Fibroblast of skin of right biceps (primary cell): ENCODE data around the gene PRKCA.

ENCODE experiments used
- DNase-seq: peaks from one replicate; pipeline ENCODE4 v3.0.0-alpha.2; 2013

The PRKCA gene

DNA sequence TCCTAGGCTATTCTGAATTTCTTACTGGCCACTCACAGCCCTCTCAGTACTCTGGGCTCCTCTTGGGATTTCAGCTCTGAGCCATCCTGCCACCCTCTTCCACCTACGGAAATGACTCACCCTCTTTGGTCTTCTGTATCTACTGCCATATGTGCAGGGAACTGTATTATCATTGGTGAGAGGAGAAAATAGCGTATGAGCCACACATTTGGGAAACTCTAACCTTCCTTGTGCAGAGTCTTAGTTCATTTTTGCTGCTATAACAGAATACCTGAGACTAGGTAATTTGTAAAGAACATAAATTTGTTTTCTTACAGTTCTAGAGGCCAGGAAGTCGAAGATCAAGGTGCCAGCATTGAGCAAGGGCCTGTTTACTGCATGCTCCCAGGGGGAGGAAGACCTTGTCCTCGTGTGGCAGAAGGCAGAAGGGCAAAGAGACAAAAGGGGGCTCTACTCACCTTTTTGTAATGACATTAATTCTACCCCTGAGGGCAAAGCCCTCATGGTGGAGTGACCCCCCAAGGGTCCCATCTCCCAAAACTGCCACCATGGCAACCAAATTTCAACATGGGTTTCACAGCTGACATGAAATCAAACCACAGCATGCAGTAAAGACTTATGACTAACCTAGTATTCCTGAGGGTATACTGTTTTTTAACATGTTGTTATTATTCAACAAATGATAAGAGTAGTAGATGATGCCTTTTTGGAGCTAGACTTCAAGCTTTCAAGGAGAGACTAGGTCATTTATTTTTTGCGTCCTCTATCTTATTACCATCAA, 191.8 kb downstream of the PRKCA start:
- DNase-seq: peak; percentile 94

DNA sequence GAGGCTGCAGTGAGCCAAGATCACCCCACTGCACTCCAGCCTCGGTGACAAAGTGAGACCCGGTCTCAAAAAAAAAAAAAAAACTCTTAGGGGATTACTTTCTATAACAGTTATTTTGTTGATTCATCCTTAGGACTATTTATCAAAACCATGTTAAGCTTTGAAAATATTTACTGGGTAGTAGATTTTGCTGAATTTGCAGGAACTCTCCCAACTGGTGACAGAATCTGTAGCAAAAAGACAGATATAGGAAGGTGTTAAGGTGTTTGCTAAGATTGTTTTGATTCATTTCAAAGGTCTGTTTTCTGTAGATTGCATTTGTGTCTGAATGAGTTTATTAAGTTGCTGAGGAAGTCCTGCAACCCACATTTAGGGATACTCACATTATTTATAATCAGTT, 192.6 kb downstream of the PRKCA start:
- DNase-seq: no peak

DNA sequence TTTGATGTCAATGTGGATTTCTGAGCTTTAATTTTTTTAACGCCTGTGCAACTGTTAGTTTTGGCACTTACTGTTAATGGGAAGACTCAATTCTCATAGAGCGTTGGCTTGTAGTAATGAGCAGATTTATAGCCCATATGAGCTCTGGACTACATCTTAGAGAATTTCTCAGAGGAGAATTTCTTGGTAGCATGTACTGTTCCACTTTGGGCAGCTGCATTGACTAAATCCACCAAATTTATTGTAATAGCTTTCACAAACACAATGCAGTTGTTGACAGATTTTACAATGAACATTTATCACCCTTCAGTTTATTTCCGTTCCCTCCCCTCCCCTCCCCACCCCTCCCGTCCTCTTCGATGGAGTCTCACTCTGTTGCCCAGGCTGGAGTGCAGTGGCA, 193.9 kb downstream of the PRKCA start:
- DNase-seq: no peak

DNA sequence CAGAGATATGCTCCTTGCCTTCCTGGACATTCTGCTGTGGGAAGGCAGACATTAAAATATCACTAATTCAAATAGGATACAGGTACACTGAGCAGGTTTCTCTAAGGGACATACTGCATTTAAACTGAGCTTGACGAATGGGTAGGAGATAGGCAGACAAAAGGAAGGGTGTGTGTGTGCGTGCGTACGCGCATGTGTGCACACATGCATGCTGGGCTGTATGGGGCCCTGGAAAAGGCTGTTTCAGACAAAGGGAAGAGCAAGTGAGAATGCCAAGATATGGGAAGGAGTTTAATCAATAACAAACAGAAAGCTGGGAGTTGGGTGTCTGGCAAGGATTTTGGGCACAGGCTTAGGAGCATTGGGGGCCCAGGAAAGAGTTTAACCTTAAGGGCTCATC, 196.2 kb downstream of the PRKCA start:
- DNase-seq: no peak

DNA sequence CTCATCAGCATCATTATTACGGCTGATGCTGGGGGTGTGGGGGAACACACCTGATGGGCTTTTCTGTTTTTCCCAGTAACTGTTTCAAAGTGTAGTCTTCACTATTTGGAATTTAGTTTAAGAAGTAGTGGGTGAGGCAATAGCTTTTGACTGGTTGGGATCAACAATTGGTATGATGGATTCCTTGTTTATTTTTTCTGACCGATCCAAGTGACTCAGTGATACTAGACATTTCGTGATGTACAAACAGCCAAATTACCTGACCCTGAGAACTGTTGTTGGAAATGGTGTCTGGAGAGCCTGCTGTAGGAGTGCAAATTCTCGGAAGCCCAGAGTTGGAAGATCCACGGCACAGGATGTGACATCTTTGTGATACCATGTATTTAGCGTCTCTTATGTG, 204.2 kb downstream of the PRKCA start:
- no peak for DNase-seq

DNA sequence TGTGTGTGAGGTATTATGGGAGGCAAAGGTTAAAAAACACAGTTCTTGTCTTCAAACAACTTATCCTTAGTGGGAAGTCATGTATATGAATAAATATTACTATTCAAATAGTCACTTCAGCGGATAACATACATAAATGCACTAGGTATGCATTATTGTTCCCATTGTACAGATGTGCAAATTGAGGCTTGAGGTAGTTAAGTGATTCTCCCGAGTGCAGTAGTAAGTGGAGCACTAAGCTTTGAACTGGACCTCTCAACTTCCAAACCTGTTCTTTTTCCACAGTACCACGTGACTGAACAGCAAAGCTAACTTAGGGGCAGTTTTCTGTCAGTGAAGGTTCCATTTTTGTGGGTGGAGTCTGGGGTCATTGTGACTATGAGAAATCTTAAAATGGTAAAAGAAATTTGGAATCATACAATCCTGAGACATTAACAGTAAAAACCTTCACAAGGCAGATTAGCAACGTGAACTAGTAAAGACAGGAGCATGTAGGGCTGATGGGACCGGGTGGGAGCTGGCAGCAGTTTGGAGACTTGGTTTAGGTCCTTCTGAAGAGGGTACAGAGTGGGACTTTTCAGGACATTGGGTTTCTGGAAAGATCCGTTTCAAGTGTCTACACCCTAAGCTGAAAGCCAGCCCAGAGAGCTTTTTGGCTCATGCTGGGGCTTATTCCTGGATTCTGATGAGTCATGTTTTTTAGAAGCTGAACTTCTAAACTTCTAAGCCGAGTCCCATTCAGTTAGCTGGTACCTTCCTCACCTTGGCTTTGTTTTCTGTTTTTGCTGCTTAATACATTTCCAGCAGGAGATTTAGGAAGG, 204.9 kb downstream of the PRKCA start:
- DNase-seq: peak; percentile 80

DNA sequence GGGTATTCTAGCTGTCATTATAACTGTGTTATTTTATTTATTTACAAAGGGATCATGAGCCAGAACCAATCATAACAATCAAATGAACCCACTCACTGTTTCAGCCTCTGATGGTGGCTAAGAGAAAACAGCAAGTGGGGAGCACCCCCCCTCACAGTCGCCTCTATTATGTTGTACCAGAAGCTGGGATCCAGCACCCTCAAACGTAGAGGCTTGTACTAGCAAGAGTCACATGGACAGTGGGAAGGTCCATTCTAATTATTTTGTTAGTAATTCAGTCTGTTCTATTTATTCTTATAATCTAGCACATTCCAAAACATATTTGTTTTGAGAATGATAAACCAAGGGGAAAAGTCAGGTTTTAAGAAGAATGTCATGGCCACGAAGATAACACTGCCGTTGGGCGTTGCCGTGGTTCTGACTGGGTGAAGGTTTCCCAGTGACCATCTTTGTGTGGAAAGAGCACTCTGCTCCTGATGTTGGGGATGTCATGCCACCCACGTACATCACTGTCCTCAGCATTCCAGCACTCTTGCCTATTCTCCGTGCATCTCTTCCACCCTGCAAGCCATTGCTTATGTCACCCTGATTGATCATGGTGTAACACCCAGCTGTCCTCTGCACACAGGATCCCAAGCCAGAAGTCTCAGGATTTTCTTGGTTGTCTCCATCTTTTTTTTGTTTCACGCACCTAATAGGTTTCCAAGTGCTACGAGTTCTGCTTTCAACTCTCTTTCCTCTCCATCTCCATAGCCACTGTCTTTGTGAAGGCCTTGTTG, 205.8 kb downstream of the PRKCA start:
- DNase-seq: no peak

DNA sequence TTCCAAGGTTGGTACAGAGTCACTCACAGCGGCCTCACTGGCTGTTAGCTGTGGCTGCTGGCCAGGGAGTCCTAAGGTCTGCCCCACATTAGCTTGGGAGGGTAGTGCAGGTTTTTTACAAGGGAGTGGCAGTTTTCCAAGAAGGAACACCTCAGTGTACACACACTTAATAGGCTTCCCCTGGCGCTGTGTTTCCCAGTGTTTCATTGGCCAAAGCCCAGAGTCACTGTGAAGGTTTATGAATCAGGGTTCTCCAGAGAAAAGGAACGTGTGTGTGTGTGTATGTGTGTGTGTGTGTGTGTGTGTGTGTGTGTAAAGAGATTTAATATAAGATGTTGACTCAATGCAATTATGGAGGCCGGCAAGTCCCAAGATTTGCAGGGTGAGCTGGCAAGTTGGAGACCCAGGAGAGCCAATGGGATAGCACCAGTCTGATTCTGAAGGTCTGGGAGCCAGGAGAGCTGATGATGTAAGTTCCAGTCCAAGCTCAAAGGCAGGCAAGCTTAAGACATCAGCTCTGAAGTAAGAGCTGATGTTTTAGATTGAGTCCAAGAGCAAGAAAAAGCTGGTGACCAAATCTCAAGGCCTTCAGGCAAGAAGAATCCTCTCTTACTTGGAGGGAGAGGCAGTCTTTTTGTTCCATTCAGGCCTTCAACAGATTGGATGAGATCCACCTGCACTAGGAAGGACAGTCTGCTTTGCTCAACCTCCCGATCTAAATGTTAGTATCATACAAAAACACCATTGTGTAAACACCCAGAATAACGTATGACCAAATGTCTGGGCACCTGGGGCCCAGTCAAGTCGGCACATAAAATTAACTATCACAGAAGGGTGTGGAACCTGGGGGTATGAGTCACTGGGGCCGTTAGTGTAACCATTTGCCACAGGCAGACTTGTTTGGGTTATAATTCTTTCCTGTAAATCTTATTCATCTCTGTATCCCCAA, 206.8 kb downstream of the PRKCA start:
- DNase-seq: peak; percentile 87

DNA sequence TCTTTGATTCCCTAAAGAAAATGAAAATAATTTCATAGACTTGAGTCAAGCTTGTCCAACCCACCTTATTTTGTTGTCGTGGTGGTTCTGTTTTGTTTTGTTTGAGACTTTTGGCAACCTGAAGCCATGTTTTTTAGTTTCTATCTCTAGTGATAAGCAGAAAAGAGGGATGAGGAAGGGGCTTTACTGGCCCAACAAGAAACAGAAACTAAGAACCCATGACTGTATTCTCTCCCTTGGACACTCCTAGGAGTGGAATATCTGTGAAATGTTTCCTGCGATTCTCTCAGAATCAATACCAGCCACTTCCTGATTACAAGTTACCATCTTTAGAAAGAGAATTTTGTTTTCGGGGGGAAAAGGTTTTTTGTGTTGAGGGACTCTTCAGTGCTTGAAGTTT, 207.5 kb downstream of the PRKCA start:
- DNase-seq: no peak

DNA sequence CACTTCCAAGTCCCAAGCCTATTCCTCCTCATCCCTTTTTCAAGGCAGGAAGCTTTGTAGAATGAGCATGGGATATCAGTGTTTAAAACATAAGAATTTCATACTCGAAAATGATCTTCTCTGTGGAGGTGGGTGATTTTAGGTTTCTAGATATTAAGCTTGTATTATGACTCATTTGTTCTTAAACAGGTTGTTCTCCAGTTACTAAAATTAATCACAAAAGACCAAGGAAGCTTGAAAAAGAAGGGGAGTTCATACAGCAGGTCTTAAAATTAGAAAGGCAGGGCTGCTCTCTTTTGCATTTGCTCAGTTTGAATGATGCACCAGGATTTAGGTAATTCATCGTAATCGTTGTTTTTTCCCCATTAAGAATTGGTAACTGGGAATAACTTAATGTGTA, 208.7 kb downstream of the PRKCA start:
- no peak for DNase-seq

DNA sequence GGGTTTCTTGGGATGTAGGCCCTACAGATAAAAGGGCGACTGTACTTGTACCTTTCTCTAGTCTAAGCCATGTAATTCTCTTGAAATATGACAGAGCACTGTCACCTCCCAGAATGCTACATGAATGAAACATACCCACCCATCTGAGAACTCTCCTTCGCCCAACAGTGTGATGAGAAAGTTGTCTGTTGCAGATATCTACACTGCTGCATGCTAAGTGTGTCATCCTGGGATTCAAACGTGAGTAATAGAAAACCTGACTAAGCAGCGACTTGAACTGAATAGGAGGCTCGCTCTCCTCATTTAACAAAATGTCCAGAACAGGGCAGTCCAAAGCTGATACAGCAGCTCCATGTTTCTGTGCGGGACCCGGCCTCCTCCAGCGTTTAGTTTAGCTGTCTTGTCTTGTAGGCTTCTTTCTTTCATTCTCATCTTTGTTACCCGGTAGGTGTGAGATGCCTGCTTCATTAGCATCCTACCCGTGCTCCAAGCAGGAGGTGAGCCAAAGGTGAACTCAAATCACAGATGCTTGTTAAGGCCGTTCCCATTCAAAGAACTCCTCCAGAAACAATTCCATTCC, 211.9 kb downstream of the PRKCA start:
- DNase-seq: peak; percentile 71

DNA sequence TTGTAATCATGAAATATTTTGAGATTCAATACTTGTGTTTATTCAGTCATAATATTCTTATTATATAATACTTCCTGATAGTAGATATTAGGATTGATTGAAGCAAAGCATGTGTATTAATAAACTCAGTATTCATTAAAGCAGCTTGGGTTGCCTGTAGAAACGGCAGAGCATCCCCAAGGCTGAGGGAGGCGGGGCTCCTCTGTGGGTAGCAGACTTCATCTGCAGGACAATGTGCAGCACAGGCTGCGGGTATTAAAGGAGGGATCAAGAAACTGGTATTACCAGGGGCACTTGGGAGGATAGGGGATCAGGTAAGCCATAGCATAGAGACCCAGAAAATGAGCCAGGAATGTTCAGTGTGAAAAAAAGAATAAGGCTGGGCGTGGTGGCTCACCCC, 213.6 kb downstream of the PRKCA start:
- no peak for DNase-seq

DNA sequence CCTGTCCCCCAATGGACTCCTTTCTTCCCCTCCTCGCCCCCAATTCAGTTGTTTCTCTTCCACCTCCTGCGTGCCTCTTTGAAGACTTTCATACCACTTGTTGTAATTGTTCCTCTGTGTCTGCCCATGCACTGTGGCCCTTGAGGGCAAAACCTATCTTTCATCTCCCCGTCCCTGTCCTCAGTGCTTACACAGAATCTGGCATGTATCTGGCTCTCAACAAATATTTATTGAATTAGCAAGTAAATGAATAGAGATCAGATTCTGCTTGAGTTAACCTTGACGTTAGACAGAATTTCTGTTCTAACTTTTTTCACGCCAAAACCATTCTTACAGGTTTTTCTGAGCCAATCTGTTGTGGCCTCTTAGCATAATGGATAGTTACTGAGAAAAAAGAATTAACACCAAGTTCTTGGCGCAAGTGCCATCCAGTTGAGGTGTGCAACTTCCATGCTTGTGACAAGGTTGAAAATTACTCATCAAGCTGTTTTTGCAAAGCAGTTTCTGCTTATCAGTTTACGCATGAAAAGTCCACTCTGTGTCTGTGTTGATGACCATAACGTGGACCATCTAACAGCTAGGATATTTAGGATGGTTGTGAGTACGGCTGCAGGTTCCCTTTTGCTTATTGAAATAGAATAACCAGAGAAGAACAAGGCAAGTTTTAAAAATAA, 215.1 kb downstream of the PRKCA start:
- DNase-seq: no peak

DNA sequence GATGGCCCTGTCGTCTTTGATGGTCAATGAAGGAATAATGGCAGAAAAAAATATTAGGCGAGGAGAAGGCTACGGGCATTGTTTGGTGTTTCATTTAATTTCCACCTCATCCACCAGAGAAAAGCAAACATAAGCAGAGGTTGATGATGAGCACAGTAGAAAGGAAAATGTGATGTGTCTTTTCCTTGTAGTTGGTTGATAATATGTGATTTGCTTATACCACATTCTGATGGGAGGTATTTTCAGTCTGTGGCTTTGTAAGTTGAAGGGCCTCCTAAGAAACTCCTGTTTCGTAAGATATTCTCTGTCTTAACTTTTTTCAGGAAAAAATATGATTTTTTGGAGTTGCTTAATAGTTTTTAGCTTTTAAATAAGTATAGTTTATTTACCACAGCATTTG, 215.7 kb downstream of the PRKCA start:
- DNase-seq: no peak

DNA sequence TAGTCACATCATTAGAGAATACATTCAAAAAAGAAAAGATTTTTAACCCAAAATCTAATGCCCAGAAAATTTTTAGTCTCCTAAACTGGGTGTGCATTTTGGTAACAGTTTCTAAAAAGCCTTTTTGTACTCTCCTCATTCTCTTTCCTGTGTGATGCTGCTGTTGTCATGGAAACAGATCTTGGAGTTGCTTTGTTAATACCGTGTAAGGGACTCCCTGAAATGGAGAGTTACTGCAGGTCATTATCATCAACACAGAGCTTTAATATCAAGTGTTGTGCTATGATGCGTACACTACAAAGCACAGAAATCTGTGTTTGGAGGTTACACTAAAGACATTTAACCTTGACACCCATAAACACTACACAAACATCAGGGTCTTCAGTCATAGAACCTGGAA, 216.3 kb downstream of the PRKCA start:
- no peak for DNase-seq

DNA sequence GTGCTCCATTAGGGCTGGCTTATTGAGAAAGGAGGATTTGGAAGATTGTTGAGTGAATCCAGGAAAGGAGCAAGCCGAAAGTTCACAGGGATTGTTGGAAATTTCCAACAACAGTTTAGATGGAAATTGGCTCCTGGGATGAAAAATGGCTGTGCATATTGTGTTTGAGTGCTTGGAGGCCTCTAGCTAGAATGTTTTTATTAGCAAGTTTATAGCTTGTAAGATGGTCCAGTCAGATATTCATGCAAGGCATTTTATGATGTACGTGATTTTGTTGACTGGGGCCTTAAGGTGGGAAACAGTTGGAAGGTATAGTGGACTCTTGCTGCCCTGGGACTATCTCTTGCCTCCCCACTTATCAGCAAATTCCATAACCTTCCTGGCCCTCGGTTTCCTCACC, 216.7 kb downstream of the PRKCA start:
- no peak for DNase-seq

DNA sequence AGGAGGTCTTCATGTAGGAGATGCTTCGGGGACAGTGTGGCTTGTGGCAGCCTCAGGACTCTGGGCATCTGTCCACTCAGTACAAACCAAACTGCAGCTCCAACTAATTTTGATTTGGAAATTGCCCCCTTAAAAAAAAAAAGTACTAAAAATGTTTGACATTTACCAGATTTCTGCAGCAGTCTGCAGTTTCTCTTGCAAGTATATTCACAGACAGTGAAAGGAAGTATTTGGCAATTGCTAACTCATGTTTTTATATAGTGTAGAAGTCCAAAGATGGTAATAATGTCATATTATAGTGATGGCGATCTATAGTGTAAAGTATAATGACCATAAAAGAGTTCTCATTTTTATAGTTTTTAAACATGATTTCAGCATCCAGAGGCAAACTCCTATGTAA, 218.6 kb downstream of the PRKCA start:
- DNase-seq: no peak

DNA sequence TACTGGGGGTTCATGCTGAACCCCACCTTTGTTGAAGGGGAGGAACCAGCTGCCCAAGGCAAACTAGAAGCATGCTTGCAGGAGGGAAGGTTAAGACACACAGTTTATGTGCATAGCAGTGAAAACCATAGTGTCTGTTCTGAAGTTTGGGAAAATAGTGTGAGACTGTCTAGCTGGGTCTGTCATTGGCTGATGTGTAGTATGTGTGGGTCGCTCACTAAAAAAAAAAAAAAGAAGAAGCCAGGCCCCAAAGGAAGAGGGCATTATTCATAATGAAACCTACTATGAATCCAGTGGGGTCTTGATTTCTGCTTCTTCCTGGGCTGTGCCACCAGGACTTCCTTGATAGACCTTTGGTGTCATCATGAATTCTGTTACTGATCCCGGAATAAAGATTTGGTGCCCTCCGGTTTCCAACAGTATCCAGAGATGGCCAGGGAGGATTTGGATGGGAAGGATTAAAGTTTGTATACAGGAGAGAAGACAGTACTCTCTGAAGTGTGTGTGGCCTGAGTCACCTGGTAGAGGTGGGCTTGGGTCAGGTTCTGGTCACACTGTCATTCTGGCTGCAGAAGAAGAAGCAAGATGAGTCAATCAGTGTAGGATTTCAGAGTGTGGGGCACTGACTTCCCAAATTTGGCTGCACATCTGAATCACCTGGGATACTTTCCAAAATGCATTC, 220.3 kb downstream of the PRKCA start:
- peak; percentile 67 for DNase-seq

DNA sequence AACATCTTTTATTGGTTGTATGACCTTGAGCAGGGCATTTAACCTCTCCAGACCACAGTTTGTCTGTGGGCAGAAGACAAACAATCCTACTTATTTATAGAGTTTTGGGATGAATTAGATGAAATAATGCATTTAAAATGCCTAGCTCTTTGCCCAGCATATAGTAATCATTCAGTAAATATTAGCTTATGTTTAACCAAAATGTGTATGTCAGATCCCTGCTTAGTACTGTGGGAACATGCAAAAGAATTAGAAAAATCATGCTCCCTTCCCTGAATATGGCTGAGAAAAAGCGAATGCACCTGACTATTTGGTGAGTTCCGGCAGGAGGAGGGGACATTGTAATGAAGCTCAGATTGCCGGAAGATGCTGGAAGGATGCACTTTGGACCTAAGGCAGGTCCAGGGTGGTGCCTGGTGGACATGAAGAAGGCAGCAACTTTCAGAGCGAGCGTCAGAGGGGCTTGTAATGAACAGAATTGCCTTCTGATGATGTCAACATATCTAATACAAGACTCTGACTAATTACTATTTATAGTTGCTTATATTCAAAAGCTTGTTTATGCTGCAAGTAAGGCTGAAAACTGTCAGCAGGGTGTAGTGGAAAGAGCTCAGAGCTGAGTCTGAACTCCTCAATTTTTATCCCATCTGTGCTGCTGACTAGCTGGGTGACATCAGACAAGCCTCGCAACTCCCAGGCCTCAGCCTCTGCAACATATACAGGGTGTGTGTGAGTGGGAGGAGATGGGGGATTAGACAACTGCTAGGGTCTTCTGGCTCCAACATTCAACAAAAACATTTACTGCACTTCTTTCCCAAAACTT, 221.2 kb downstream of the PRKCA start:
- DNase-seq: peak; percentile 68

DNA sequence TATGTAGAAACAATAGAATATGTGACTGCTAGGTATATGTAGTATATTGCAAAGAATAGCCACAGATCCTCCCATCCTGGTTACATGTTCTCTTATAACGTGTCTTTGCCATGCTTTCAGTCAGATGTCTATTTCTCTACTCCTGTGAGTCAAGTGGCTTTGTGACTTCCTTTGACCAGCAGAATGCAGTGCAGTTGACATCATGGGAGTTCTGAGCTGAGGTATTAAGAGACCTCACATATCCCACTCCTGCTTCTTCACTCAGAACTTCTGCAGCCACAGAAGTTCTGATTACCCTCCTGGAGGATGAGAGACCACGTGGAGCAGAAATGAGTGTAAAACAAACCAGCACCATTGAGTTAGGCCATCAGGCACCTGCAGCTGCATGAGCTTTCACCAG, 222.5 kb downstream of the PRKCA start:
- no peak for DNase-seq
